SK-N-SH (cell line): Measurements from ENCODE around the gene GLT8D1.

Experiments used
- CTCF ChIP-seq: fragments of 200-600 bp; sonication (generic); IDR thresholded peaks from 2 replicates; pipeline ENCODE4 v1.6.1; 2017; ENCODE audit warnings: antibody characterized with exemption, mild to moderate bottlenecking, moderate library complexity
- EZH2phosphoT487 ChIP-seq: fragments of 200-600 bp; sonication (generic); IDR thresholded peaks from 2 replicates; pipeline ENCODE4 v1.6.1; 2017; ENCODE audit warnings: low read depth, mixed run types, mild to moderate bottlenecking, antibody characterized with exemption, moderate library complexity, borderline replicate concordance
- FOSL2 ChIP-seq: IDR thresholded peaks from 2 replicates; pipeline ENCODE4 v1.4.0; 2012; ENCODE audit warnings: low read depth, mild to moderate bottlenecking, moderate library complexity, borderline replicate concordance
- POLR2AphosphoS5 ChIP-seq: IDR thresholded peaks from 2 replicates; pipeline ENCODE4 v1.6.1; 2012; ENCODE audit warnings: low read depth, low read length
- TCF12 ChIP-seq: IDR thresholded peaks from 2 replicates; pipeline ENCODE4 v1.4.0; 2012

DNA sequence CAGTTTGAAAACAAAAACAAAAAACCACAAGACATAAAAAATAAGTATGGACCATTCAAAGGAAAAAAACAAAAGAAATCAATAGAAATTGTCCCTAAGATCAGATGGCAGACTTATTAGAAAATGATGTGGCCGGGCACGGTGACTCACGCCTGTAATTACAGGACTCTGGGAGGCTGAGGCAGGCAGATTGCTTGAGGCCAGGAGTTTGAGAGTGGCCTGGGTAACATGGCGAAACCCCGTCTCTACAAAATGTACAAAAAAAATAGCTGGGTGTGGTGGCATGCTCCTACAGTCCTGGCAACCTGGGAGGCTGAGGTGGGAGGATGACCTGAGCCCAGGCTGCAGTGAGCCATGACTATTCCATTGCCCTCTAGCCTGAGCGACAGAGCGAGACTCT is 16.9 kb upstream of the GLT8D1 start:
- no peak for TF ChIP-seq CTCF
- no peak for TF ChIP-seq TCF12
- TF ChIP-seq FOSL2: no peak
- TF ChIP-seq EZH2phosphoT487: no peak
- no peak for TF ChIP-seq POLR2AphosphoS5
